Ramos (cell line): Measurements from ENCODE around the gene SENP2.

Experiments
- in situ Hi-C: fragments of 300-500 bp; cut with MboI; formaldehyde crosslinking; loops from one replicate; pipeline ENCODE4 v1.14.3; 2022; ENCODE audit warnings: low sequenced_read_pairs; ENCODE audit not compliant: unreplicated experiment

The SENP2 gene

GRCh38 chr3:185661772-185662171, 75.7 kb downstream of the SENP2 start:
- in situ Hi-C loops, result loop anchor here (5.0 kb wide), 1 partner anchor 106 kb away; no protein-coding TSS in a partner anchor

- in situ Hi-C loops, result loop anchor here (5.0 kb wide), 1 partner anchor 103 kb away; no protein-coding TSS in a partner anchor
These were observed 77.8 kb downstream of the SENP2 start for GRCh38 chr3:185663929-185664328.

GRCh38 chr3:185667574-185667973, 81.5 kb downstream of the SENP2 start:
- in situ Hi-C loops, result no loop called here

- in situ Hi-C loops, result no loop called here
These were observed 91.2 kb downstream of the SENP2 start for GRCh38 chr3:185677146-185677829.

GRCh38 chr3:185678027-185678426, 91.9 kb downstream of the SENP2 start:
- in situ Hi-C loops, result no loop called here

- in situ Hi-C loops, result no loop called here
These were observed 94.1 kb downstream of the SENP2 start for GRCh38 chr3:185680231-185680630.
